Chondrocyte (in vitro differentiated cells): ENCODE measurements around the gene BBLN. TPM values are rescaled to one million over a fixed set of nuclear protein-coding genes. Genes with fewer than 3 reads are reported as not detected.

Experiments
- DNase-seq: peaks from one replicate; pipeline ENCODE4 v3.0.0; 2021; ENCODE audit warnings: mixed read lengths, low spot score
- H3K27ac Mint-ChIP-seq: one replicate; pipeline ENCODE4 v1.8.0; 2021; ENCODE audit warnings: mild to moderate bottlenecking, moderate library complexity, mixed read lengths; ENCODE audit not compliant: unreplicated experiment
- H3K27me3 Mint-ChIP-seq: 2 replicates; pipeline ENCODE4 v1.8.0; 2021; ENCODE audit warnings: low read depth, mixed read lengths
- H3K36me3 Mint-ChIP-seq: 2 replicates; pipeline ENCODE4 v1.8.0; 2021; ENCODE audit warnings: low read depth, mixed read lengths
- H3K4me1 Mint-ChIP-seq: 2 replicates; pipeline ENCODE4 v1.8.0; 2021; ENCODE audit warnings: low read depth, mild to moderate bottlenecking, mixed read lengths
- H3K4me3 Mint-ChIP-seq: one replicate; pipeline ENCODE4 v1.8.0; 2021; ENCODE audit warnings: mild to moderate bottlenecking, moderate library complexity, mixed read lengths; ENCODE audit not compliant: unreplicated experiment
- H3K9me3 Mint-ChIP-seq: 2 replicates; pipeline ENCODE4 v1.8.0; 2021; ENCODE audit warnings: low read depth, mixed read lengths
- total RNA-seq: library from RNA; stranded (reverse); gene quantifications from 3 replicates; pipeline ENCODE4 v1.2.1, GENCODE V29; 2021
- TF ChIP-seq, protein P1 (sequence below): fragments of 200-600 bp; sonication (generic); IDR thresholded peaks from 2 replicates; pipeline ENCODE4 v1.5.0; 2021; ENCODE audit warnings: antibody characterized with exemption, mild to moderate bottlenecking, moderate library complexity

BBLN gene
- total RNA-seq, 1 donor from 2014 or later, result 78.8 TPM

DNA sequence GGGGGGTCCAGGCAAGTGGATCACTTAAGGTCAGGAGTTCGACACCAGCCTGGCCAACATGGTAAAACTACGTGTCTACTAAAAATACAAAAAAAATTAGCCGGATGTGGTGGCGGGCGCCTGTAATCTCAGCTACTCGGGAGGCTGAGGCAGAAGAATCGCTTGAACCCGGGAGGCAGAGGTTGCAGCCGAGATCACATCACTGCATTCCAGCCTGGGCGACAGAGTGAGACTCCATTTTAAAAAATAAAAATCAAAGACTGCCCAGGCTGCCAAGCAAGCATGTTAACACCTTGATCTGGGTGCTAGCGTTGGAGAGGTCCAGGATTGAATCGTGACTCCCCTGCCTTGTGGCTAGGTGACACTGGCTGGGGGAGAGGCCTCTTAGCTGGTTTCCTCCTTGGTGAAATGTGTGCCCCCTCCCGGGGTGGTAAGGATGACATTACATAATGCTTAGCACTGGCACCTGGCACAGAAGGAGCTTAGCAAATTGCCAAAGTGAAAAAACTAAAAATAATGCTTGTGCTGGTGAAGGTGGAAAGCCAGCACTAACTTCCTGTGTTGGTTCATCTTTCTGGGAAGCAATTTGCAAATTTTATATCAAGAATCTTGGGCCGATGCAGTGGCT lies 33.5 kb downstream of the BBLN start:
- TF ChIP-seq, protein P1, sequence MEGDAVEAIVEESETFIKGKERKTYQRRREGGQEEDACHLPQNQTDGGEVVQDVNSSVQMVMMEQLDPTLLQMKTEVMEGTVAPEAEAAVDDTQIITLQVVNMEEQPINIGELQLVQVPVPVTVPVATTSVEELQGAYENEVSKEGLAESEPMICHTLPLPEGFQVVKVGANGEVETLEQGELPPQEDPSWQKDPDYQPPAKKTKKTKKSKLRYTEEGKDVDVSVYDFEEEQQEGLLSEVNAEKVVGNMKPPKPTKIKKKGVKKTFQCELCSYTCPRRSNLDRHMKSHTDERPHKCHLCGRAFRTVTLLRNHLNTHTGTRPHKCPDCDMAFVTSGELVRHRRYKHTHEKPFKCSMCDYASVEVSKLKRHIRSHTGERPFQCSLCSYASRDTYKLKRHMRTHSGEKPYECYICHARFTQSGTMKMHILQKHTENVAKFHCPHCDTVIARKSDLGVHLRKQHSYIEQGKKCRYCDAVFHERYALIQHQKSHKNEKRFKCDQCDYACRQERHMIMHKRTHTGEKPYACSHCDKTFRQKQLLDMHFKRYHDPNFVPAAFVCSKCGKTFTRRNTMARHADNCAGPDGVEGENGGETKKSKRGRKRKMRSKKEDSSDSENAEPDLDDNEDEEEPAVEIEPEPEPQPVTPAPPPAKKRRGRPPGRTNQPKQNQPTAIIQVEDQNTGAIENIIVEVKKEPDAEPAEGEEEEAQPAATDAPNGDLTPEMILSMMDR, result no peak
- Mint-ChIP-seq H3K27me3 (no peaks in the 10 kb centered on the region), H3K9me3 (no peaks in the 10 kb centered on the region), H3K27ac (no peak overlapping the region), H3K4me3 (no peak overlapping the region), H3K4me1 (peaks cover 23% of the 10 kb centered on the region), H3K36me3 (peaks cover 6% of the 10 kb centered on the region)
- no peak for DNase-seq

DNA sequence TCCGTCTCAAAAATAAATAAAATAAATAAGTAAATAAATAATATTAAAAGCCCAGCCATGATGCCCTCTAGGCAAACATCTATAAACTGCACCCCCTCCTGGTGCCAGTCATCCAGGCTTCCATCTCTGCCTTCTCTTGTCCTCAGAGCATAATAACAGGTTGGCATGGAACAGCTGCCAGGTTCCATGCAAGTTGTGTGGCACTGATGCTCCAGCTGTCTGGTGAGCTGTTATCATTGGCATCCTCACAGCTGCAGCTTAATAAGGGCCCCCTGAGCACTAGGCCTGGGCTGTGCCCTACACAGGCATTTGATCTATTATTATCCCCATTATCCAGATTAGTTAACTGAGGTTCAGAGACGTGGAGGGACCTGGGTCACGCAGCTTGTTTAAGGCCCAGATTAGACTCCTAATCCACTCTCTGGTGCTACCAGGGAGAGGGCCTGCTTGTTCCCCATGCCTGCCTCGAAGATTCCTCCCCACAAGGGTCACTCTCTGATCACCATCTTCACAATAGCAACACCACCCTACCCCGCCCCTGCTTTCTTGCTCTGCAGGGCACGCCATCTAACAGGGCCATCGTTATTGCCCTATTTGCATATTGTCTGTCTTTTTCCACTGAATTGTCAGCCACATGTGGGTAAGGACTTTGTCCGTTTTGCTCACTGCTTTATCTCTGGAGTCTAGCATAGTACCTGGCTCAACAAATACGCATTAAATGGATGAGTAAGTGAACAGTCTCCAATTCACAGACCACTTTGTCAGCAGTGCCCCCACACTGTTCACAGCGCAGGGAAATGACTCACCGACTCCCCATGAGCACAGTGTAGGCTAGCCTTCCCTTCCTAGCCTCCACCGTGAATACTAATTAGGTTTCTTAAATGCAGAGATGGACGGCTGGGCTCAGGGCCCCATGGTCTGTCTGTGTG lies 41.6 kb downstream of the BBLN start:
- peaks cover 42% of the 10 kb centered on the region for H3K4me1 Mint-ChIP-seq
- no peaks in the 10 kb centered on the region for H3K36me3 Mint-ChIP-seq
- no peaks in the 10 kb centered on the region for H3K9me3 Mint-ChIP-seq
- no peaks in the 10 kb centered on the region for H3K27me3 Mint-ChIP-seq
- H3K27ac Mint-ChIP-seq, result peak overlapping the region; percentile 77
- DNase-seq, result no peak
- H3K4me3 Mint-ChIP-seq, result no peak overlapping the region
- TF ChIP-seq, protein P1, result peak; percentile 18

DNA sequence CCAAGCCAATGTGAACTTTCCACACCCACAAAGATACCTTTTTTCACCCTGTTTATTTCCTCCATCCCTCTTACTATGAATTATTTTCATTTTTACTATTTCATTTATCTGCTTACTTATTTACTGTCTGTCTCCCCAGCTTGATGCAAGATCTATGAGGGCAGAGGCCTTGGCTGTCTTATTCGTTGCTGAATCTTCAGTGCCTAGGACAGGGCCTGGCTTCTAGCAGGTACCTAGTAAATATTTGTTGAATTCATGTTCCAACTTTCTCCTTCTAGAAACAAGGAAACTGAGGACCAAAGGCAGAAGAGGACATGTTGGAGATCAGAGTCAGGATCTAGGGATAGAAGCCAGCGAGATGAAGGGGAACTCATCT lies 42.6 kb downstream of the BBLN start:
- Mint-ChIP-seq H3K27ac (peak overlapping the region; percentile 78), H3K4me1 (peaks cover 47% of the 10 kb centered on the region), H3K27me3 (no peaks in the 10 kb centered on the region), H3K36me3 (no peaks in the 10 kb centered on the region), H3K9me3 (no peaks in the 10 kb centered on the region), H3K4me3 (peak overlapping the region; percentile 66)
- TF ChIP-seq, protein P1, result no peak
- no peak for DNase-seq

DNA sequence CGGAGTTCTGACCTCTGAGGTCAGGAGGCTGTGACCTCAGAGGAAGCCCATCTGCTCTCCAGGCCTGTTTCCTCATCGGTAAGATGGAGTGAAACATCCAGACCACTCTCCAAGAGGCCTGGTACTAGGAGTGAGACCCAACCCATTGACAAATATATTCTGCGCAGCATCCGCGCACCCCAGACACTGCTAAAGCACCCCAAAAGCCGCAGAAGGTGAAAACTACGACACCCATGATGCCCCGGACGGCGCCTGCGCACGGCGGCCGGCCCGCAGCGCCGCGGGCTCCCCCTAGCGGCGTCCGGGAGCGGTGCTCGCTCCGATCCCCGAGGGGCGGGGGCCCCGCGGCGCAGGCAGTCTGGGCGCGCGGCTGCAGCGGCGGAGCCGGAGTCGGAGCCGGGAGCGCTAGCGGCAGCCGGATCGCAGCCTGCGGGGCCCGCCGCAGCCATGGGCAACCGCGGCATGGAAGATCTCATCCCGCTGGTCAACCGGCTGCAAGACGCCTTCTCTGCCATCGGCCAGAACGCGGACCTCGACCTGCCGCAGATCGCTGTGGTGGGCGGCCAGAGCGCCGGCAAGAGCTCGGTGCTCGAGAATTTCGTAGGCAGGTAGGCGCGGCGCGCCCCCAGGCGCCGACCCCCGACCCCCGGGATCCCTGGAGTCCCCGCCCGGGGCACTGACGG lies 43.1 kb downstream of the BBLN start, which contains the start of gene DNM1:
Gene DNM1, plus strand, starts transcription at position 356 of the 683 bp plus-strand sequence. Its CDS starts 92 bp downstream, at position 448.
- Mint-ChIP-seq H3K9me3 (no peaks in the 10 kb centered on the region), H3K36me3 (no peaks in the 10 kb centered on the region), H3K27ac (peak within 1 kb of the TSS; percentile 85), H3K4me1 (peaks cover 47% of the 10 kb centered on the region), H3K4me3 (peak within 1 kb of the TSS; percentile 88), H3K27me3 (no peaks in the 10 kb centered on the region)
- no peak for DNase-seq
- TF ChIP-seq, protein P1, result peak; percentile 88
